ENCODE results near the gene NLGN1. TPM values are rescaled to one million over a fixed set of nuclear protein-coding genes. Genes with fewer than 3 reads are reported as not detected.

Gene NLGN1
- total RNA-seq, 1 donor from 2014 or later, result 50.2 TPM

GRCh38 chr3:173463250-173463649 lies 65.7 kb downstream of the NLGN1 start:
- no peak for TF ChIP-seq CTCF (IDR thresholded peaks at IDR 0.05; ENCODE audit: partially characterized antibody, unreplicated experiment)
- Mint-ChIP-seq H3K9me3 (ENCODE audit: unreplicated experiment) (no peaks in the 10 kb centered on the region), H3K4me3 (ENCODE audit: unreplicated experiment) (no peak overlapping the region), H3K36me3 (ENCODE audit: unreplicated experiment) (peaks cover 4% of the 10 kb centered on the region), H3K27me3 (ENCODE audit: unreplicated experiment) (no peaks in the 10 kb centered on the region), H3K27ac (ENCODE audit: unreplicated experiment) (no peak overlapping the region), H3K4me1 (ENCODE audit: low read depth, unreplicated experiment) (no peaks in the 10 kb centered on the region)
- DNase-seq, result no peak

DNA sequence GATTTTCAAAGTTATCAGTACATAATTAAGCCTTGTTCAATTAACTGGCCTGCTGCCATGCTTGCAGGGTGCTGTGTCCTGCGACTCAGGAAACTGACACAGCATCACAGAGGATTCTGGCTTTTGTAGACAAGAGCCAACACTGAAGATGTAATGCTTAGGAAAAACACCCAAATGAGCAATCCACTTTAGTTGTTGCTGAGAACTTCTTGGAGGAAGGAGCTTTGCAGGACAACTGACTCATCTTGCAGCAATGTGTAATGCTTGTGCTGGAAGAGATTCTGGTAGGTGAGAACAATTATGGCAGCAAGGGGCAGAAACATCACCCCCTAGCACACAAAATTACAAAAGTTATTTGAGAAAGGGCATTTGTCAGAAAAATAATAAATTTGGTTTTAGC lies 67.6 kb downstream of the NLGN1 start:
- no peak for TF ChIP-seq CTCF (IDR thresholded peaks at IDR 0.05; ENCODE audit: partially characterized antibody, unreplicated experiment)
- Mint-ChIP-seq H3K27ac (ENCODE audit: unreplicated experiment) (no peak overlapping the region), H3K36me3 (ENCODE audit: unreplicated experiment) (peaks cover 4% of the 10 kb centered on the region), H3K27me3 (ENCODE audit: unreplicated experiment) (no peaks in the 10 kb centered on the region), H3K4me3 (ENCODE audit: unreplicated experiment) (no peak overlapping the region), H3K9me3 (ENCODE audit: unreplicated experiment) (no peaks in the 10 kb centered on the region), H3K4me1 (ENCODE audit: low read depth, unreplicated experiment) (no peaks in the 10 kb centered on the region)
- no peak for DNase-seq

DNA sequence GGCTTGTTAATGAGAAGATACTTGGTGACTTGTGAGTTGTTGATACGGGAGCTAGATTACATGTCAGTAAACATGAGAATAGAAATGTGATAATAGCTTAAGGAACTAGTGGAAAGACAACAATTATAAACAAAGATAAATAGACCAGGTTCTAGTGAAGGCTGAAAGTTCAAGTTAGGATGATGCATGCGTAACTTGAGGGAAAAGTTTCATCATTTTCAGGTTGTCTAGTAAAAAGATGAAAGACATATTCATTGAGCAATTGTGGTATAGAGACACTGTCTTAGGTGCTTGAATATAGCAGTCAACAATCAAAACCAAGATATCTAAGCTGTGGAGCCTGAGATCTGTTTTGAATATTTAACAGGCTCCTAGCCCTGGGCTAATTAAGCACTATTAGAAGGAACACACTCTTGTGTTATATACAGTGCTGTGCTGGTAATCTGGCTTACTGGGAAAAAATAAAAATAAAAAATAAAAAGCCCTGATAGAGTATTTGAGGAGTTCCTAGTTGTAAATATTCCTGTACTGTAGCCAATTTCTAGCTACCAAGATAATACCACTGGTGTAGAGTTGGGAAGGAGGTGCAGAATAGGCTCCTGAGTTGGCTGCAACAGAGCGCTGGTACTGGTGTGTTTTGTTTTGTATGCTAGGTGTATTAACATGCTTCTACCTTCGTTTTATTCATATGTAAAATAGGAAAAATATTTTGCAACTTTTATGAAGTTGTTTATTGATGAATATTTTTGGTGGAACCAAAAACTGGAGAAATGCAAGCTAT lies 68.5 kb downstream of the NLGN1 start:
- Mint-ChIP-seq H3K9me3 (ENCODE audit: unreplicated experiment) (no peaks in the 10 kb centered on the region), H3K4me3 (ENCODE audit: unreplicated experiment) (no peak overlapping the region), H3K4me1 (ENCODE audit: low read depth, unreplicated experiment) (no peaks in the 10 kb centered on the region), H3K27ac (ENCODE audit: unreplicated experiment) (no peak overlapping the region), H3K27me3 (ENCODE audit: unreplicated experiment) (no peaks in the 10 kb centered on the region), H3K36me3 (ENCODE audit: unreplicated experiment) (peaks cover 4% of the 10 kb centered on the region)
- DNase-seq, result no peak
- TF ChIP-seq CTCF (IDR thresholded peaks at IDR 0.05; ENCODE audit: partially characterized antibody, unreplicated experiment), result no peak

GRCh38 chr3:173467501-173467900 lies 70.0 kb downstream of the NLGN1 start:
- no peak for DNase-seq
- Mint-ChIP-seq H3K4me1 (ENCODE audit: low read depth, unreplicated experiment) (no peaks in the 10 kb centered on the region), H3K27me3 (ENCODE audit: unreplicated experiment) (no peaks in the 10 kb centered on the region), H3K9me3 (ENCODE audit: unreplicated experiment) (no peaks in the 10 kb centered on the region), H3K27ac (ENCODE audit: unreplicated experiment) (no peak overlapping the region), H3K4me3 (ENCODE audit: unreplicated experiment) (no peak overlapping the region), H3K36me3 (ENCODE audit: unreplicated experiment) (peaks cover 1% of the 10 kb centered on the region)
- TF ChIP-seq CTCF (IDR thresholded peaks at IDR 0.05; ENCODE audit: partially characterized antibody, unreplicated experiment), result no peak

DNA sequence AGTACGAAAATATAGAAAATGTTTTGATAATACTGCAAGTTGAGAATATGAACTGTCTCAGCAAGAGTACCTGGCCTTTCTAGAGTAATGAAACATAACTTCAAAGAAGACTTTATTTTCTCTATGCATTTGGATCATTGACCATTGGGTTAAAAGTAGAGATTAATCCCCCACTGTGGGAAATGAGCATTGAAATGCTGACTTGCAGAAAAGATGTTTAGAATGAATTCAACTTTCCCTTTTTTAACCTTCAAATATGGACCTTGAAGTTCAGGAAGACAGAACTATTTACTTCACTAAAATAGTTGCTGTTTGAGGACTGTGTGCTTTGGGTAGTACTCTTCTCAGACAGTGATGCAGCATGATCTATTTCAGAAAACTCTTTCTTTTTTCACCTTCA lies 75.7 kb downstream of the NLGN1 start:
- H3K27ac Mint-ChIP-seq (ENCODE audit: unreplicated experiment), result no peak overlapping the region
- no peak for TF ChIP-seq CTCF (IDR thresholded peaks at IDR 0.05; ENCODE audit: partially characterized antibody, unreplicated experiment)
- no peak for DNase-seq
- H3K9me3 Mint-ChIP-seq (ENCODE audit: unreplicated experiment), result no peaks in the 10 kb centered on the region
- peaks cover 6% of the 10 kb centered on the region for H3K36me3 Mint-ChIP-seq (ENCODE audit: unreplicated experiment)
- no peak overlapping the region for H3K4me3 Mint-ChIP-seq (ENCODE audit: unreplicated experiment)
- no peaks in the 10 kb centered on the region for H3K4me1 Mint-ChIP-seq (ENCODE audit: low read depth, unreplicated experiment)
- H3K27me3 Mint-ChIP-seq (ENCODE audit: unreplicated experiment), result no peaks in the 10 kb centered on the region
